ENCODE results near the gene GNAI1. TPM values are rescaled to one million over a fixed set of nuclear protein-coding genes. Genes with fewer than 3 reads are reported as not detected.

The GNAI1 gene
- total and polyA plus RNA-seq, 10 of the 15 experiments (the other 5 are each of a cell fraction or from before 2014, with no cell fraction given) = not detected

DNA sequence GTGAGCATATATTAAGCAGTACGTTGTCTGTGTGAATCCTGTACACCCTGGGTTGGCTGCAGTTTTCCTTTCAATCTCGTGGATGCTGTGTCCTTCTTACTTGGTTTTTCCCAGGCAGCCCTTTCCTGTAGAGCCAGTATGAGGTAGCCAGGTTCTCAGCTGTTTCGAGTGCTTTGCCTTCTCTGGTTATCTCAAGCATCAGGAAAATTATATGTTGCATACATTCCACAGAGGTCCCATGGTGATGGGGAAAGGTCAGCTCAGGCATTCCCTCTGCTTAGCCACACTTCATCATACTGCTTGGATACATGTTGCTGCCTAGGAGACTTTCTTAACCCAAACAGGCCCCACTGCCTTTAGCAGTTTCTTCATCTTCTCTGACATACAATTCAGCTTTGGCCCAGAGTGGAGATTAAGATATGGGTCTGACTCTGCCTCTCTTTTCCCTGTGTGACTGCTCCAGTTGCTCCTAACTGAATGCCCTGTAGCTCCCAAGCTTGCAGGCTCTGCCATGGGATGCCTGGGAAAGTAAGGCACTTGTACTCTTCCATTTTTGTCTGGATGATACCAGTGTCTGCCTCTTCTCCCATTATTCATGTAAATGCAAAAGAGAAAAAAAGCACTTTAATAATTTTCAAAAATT, 11.3 kb downstream of the GNAI1 start:
- Histone ChIP-seq H3K4me1 (ENCODE audit: control insufficient read depth, insufficient read depth, low read length) (no peaks in the 10 kb centered on the region), H3K79me2 (ENCODE audit: control insufficient read depth, insufficient read depth, low read length) (no peaks in the 10 kb centered on the region), H3K9me3 (replicated peaks; ENCODE audit: control insufficient read depth, insufficient read depth, low read length) (no peaks in the 10 kb centered on the region), H2AFZ (ENCODE audit: control insufficient read depth, low read depth, low read length) (no peak overlapping the region), H3K4me2 (ENCODE audit: control insufficient read depth, insufficient read depth) (no peak overlapping the region), H3K9ac (ENCODE audit: control insufficient read depth, insufficient read depth, low read length) (no peak overlapping the region), H3K27ac (ENCODE audit: control insufficient read depth, insufficient read depth) (no peak overlapping the region), H3K27me3 (replicated peaks in 1 of 2; ENCODE audit: control insufficient read depth in 2 of 2, insufficient read depth in 2 of 2, low read length in 1 of 2) (no peaks in the 10 kb centered on the region), H4K20me1 (ENCODE audit: control insufficient read depth, insufficient read depth) (no peaks in the 10 kb centered on the region), H3K36me3 (ENCODE audit: control insufficient read depth in 2 of 2, insufficient read depth in 2 of 2, low read length in 1 of 2) (no peaks in the 10 kb centered on the region), H3K4me3 (no peak overlapping the region)
- FAIRE-seq = no peak
- TF ChIP-seq ZNF217 (IDR thresholded peaks at IDR 0.05) = no peak
- no peak for TF ChIP-seq MYB (IDR thresholded peaks at IDR 0.05; ENCODE audit: borderline replicate concordance, low read depth, low read length)
- TF ChIP-seq, protein P1, sequence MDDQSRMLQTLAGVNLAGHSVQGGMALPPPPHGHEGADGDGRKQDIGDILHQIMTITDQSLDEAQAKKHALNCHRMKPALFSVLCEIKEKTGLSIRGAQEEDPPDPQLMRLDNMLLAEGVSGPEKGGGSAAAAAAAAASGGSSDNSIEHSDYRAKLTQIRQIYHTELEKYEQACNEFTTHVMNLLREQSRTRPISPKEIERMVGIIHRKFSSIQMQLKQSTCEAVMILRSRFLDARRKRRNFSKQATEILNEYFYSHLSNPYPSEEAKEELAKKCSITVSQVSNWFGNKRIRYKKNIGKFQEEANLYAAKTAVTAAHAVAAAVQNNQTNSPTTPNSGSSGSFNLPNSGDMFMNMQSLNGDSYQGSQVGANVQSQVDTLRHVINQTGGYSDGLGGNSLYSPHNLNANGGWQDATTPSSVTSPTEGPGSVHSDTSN (IDR thresholded peaks at IDR 0.05; ENCODE audit: insufficient replicate concordance, low read depth, low read length) = no peak
- TF ChIP-seq BMI1 (IDR thresholded peaks at IDR 0.05; ENCODE audit: borderline replicate concordance) = no peak
- TF ChIP-seq EP300 (IDR thresholded peaks at IDR 0.05; ENCODE audit: borderline replicate concordance in 1 of 2, control insufficient read depth in 1 of 2, low read depth in 2 of 2, low read length in 2 of 2) = no peak
- TF ChIP-seq ASH2L (IDR thresholded peaks at IDR 0.05; ENCODE audit: borderline replicate concordance, low read depth) = no peak
- no peak for TF ChIP-seq NR2F1 (conservative IDR thresholded peaks at IDR 0.05)
- no peak for TF ChIP-seq NFYB (IDR thresholded peaks at IDR 0.05; ENCODE audit: insufficient read depth, low read depth, low read length)
- TF ChIP-seq, protein P2, sequence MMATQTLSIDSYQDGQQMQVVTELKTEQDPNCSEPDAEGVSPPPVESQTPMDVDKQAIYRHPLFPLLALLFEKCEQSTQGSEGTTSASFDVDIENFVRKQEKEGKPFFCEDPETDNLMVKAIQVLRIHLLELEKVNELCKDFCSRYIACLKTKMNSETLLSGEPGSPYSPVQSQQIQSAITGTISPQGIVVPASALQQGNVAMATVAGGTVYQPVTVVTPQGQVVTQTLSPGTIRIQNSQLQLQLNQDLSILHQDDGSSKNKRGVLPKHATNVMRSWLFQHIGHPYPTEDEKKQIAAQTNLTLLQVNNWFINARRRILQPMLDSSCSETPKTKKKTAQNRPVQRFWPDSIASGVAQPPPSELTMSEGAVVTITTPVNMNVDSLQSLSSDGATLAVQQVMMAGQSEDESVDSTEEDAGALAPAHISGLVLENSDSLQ (IDR thresholded peaks at IDR 0.05) = no peak
- no peak for TF ChIP-seq RELA (IDR thresholded peaks at IDR 0.05; ENCODE audit: borderline replicate concordance, partially characterized antibody)
- no peak for TF ChIP-seq ESRRA (IDR thresholded peaks at IDR 0.05; ENCODE audit: low read length)
- no peak for TF ChIP-seq NFIC (IDR thresholded peaks at IDR 0.05; ENCODE audit: low read depth, low read length)
- TF ChIP-seq, protein P3, sequence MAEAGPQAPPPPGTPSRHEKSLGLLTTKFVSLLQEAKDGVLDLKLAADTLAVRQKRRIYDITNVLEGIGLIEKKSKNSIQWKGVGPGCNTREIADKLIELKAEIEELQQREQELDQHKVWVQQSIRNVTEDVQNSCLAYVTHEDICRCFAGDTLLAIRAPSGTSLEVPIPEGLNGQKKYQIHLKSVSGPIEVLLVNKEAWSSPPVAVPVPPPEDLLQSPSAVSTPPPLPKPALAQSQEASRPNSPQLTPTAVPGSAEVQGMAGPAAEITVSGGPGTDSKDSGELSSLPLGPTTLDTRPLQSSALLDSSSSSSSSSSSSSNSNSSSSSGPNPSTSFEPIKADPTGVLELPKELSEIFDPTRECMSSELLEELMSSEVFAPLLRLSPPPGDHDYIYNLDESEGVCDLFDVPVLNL (IDR thresholded peaks at IDR 0.05; ENCODE audit: low read depth, low read length) = no peak
- ChIA-PET RAD21 (ENCODE audit: unreplicated experiment) (no interaction called here), SMC1A (ENCODE audit: uncharacterized antibody, unreplicated experiment) (no interaction called here), CTCF (interaction anchor here (0.6 kb wide), 1 partner anchor 312 kb away, joined by 3 read pairs; no protein-coding TSS in a partner anchor), POLR2A (no interaction called here)
- BruUV-seq (replicated peaks) = no TSS peak
- no peak for DNase-seq (ENCODE audit: low read depth, low spot score)
- ATAC-seq = no peak
- 0% methylated on average over 3 of the region's 3 CpGs for WGBS (ENCODE audit: insufficient coverage, insufficient replicate concordance, low lambda C conversion rate, missing lambda C conversion rate)
- in situ Hi-C loops (cut with MboI) = no loop called here
- intact Hi-C loops (cut with micrococcal nuclease; ENCODE audit: unreplicated experiment) = no loop called here

All from GM12878 (cell line).